Cardiac muscle cell (in vitro differentiated cells and primary cell): ENCODE measurements around the gene IL2RG. TPM values are rescaled to one million over a fixed set of nuclear protein-coding genes. Genes with fewer than 3 reads are reported as not detected.

Experiments
- DNase-seq, 2 donors: peaks; one replicate each; pipeline versions ENCODE4 v3.0.0 to v3.0.0-alpha.2; 2010 to 2017; ENCODE audit warnings: low read depth in 1 of 2, low spot score in 1 of 2
- H3K27ac ChIP-seq: fragments of 200-600 bp; sonication (generic); 2 replicates; pipeline ENCODE4 v1.5.1; 2016
- H3K27me3 ChIP-seq: fragments of 200-600 bp; sonication (generic); 2 replicates; pipeline ENCODE4 v1.6.0; 2016; ENCODE audit warnings: control low read depth
- H3K36me3 ChIP-seq: fragments of 200-600 bp; sonication (generic); 2 replicates; pipeline ENCODE4 v1.5.1; 2016; ENCODE audit warnings: control low read depth
- H3K4me1 ChIP-seq: fragments of 200-600 bp; sonication (generic); 2 replicates; pipeline ENCODE4 v1.8.1; 2017; ENCODE audit warnings: low read depth, mild to moderate bottlenecking, mixed run types
- H3K4me3 ChIP-seq: fragments of 200-600 bp; sonication (generic); 2 replicates; pipeline ENCODE4 v1.5.1; 2016; ENCODE audit warnings: mild to moderate bottlenecking
- H3K9me3 ChIP-seq: fragments of 200-600 bp; sonication (generic); 2 replicates; pipeline ENCODE4 v1.5.1; 2017; ENCODE audit warnings: low read depth, mild to moderate bottlenecking, control low read depth
- polyA plus RNA-seq: library from polyadenylated mRNA; unstranded; fragments of >200 nt; fragmentation: Nextera tagmentation; extraction: Ambion mirVana; gene quantifications from 2 replicates; pipeline ENCODE4 v1.2.1, GENCODE V29; 2016
- total RNA-seq: library from RNA; depleted of rRNA; stranded (reverse); fragments of >200 nt; gene quantifications from 2 replicates; pipeline ENCODE4 v1.2.3, GENCODE V29; 2016
- TF ChIP-seq, protein P1 (sequence below): IDR thresholded peaks from 2 replicates; pipeline ENCODE4 v1.5.1; 2012; ENCODE audit warnings: low read depth, mild to moderate bottlenecking, low read length

Gene IL2RG
- total and polyA plus RNA-seq, 2 experiments from 2014 or later = not detected

DNA sequence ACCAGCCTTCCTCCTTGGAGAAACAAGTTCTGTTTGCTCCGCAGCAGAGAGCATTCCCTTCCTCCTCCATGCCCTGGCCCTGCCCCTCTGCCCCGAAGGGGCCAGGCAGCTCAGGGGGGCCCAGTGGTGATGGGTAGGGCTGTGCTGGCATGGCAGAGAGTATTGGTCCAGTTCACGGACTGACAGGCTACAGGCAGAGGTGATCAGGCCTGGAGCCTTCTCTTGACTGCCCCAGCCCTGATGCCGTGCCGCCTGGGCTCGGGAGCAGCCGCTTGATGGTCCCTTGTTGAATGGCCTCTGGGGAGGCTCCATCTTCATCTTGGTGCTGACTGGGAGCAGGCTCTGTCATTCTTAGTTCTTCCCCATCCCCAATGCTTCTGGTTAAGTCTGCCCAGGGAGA, 42.8 kb upstream of the IL2RG start:
- no peak overlapping the region for H3K27ac ChIP-seq
- H3K9me3 ChIP-seq = no peaks in the 10 kb centered on the region
- no peaks in the 10 kb centered on the region for H3K4me1 ChIP-seq
- H3K27me3 ChIP-seq = no peaks in the 10 kb centered on the region
- TF ChIP-seq, protein P1, sequence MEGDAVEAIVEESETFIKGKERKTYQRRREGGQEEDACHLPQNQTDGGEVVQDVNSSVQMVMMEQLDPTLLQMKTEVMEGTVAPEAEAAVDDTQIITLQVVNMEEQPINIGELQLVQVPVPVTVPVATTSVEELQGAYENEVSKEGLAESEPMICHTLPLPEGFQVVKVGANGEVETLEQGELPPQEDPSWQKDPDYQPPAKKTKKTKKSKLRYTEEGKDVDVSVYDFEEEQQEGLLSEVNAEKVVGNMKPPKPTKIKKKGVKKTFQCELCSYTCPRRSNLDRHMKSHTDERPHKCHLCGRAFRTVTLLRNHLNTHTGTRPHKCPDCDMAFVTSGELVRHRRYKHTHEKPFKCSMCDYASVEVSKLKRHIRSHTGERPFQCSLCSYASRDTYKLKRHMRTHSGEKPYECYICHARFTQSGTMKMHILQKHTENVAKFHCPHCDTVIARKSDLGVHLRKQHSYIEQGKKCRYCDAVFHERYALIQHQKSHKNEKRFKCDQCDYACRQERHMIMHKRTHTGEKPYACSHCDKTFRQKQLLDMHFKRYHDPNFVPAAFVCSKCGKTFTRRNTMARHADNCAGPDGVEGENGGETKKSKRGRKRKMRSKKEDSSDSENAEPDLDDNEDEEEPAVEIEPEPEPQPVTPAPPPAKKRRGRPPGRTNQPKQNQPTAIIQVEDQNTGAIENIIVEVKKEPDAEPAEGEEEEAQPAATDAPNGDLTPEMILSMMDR = no peak
- H3K4me3 ChIP-seq = no peak overlapping the region
- DNase-seq = no peak
- no peaks in the 10 kb centered on the region for H3K36me3 ChIP-seq

DNA sequence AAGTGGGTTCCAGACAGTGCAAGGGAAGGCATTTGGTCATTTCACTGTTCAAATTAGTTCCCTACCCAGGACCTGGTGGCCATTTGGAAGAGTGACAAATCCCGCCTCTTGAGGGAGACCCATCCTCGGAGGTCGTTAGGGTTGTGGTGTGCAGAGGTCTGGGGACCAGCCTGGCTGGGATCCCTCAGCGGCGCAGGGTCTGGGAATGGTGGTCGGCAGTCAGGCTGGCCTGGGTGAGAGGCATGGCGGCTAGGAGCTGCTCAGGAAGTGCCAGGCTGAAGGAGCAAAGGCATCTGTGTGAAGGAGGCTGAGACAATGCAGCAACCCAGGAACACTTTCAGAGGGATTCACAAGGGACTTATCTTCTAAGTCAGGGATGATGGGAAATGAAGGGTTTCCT, 40.0 kb upstream of the IL2RG start:
- H3K27me3 ChIP-seq = no peaks in the 10 kb centered on the region
- DNase-seq = no peak
- TF ChIP-seq, protein P1 = no peak
- no peak overlapping the region for H3K4me3 ChIP-seq
- no peaks in the 10 kb centered on the region for H3K9me3 ChIP-seq
- no peaks in the 10 kb centered on the region for H3K36me3 ChIP-seq
- peaks cover 8% of the 10 kb centered on the region for H3K4me1 ChIP-seq
- H3K27ac ChIP-seq = no peak overlapping the region

DNA sequence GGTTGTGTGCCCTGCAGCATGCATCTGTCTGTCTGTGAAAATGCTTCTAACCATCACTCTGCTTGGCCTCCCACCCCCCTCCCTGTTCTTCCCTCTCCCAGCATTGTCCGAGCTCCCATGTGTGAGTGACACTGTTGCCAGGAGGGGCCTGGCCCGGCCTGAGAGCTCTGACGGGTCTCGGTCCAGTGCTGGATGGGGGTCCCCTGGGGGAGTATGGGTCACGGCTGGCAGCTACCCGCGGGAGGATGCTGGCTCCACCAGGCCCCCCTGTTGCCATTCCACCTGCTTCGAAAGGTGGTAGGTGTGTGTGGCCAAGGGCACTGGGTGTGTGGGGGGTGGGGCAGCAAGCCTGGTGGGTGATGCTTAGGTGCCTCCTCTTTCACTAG, 36.9 kb upstream of the IL2RG start:
- Histone ChIP-seq H3K27ac (no peak overlapping the region), H3K36me3 (no peaks in the 10 kb centered on the region), H3K4me3 (no peak overlapping the region), H3K9me3 (no peaks in the 10 kb centered on the region), H3K4me1 (peaks cover 10% of the 10 kb centered on the region), H3K27me3 (no peaks in the 10 kb centered on the region)
- TF ChIP-seq, protein P1 = no peak
- no peak for DNase-seq

DNA sequence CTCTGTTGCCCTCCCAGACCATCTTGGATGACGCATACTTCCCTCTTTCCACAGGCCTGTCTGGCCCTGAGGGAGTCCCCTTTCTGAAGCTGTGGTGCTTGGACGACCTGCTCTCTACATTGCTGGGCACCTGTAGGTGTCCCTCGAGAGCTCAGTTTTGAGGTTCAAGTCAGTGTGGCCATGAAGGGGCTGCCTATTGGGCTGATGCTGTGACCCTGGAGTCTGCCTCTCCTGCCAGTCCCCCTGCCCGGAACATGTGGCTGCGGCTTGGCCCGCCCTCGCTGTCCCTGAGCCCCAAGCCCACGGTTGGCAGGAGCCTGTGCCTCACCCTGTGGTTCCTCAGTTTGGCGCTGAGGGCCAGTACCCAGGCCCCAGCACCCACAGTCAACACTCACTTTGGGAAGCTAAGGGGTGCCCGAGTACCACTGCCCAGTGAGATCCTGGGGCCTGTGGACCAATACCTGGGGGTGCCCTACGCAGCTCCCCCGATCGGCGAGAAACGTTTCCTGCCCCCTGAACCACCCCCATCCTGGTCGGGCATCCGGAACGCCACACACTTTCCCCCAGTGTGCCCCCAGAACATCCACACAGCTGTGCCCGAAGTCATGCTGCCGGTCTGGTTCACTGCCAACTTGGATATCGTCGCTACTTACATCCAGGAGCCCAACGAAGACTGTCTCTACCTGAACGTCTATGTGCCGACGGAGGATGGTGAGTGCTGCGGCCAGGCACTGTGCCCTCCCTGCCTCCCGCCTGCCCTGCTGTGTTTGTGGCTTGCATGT, 36.3 kb upstream of the IL2RG start:
- no peaks in the 10 kb centered on the region for H3K9me3 ChIP-seq
- no peaks in the 10 kb centered on the region for H3K27me3 ChIP-seq
- H3K36me3 ChIP-seq = no peaks in the 10 kb centered on the region
- peaks cover 10% of the 10 kb centered on the region for H3K4me1 ChIP-seq
- peak overlapping the region; percentile 40 for H3K27ac ChIP-seq
- TF ChIP-seq, protein P1 = no peak
- no peak for DNase-seq
- H3K4me3 ChIP-seq = no peak overlapping the region

DNA sequence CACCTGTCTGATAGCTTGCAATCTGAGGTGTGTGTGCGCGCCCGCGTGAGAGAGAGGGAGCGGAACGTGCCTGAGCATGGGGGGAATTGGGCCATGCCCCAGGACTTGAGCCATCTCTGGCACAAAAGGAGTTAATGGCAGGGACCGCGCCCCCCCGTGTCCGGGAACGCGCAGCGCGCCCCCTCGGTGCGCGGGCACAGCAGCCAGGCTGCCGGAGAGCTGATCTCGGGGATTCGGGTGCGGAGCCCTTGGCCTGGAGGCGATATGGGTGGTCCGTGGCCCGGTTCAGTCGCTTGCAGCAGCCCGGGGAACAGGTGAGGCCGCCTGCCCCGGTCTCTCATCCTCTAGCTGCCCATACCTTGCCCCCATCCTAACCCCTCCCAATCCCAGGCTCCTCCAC, 33.3 kb upstream of the IL2RG start, which contains the start of gene NLGN3:
TSS of gene NLGN3 (plus strand) at position 191 of the 400 bp plus-strand sequence. CDS start 2,909 bp downstream, outside the sequence.
- Histone ChIP-seq H3K27me3 (no peaks in the 10 kb centered on the region), H3K4me3 (peak within 1 kb of the TSS; percentile 18), H3K4me1 (peaks cover 10% of the 10 kb centered on the region), H3K36me3 (no peaks in the 10 kb centered on the region), H3K9me3 (no peaks in the 10 kb centered on the region), H3K27ac (no peak within 1 kb of the TSS)
- peak in 1 of 2 donors; percentile 11 for DNase-seq
- TF ChIP-seq, protein P1 = no peak
